LNCaP clone FGC (cell line): ENCODE measurements around the gene ERF.
A peak's percentile ranks its signal among the peaks of the same experiment; 100 is the strongest.

ENCODE experiments used
- DNase-seq: peaks from one replicate; pipeline ENCODE4 v3.0.0-alpha.2; 2011; ENCODE audit warnings: low read depth
- H3K4me3 ChIP-seq: 2 replicates; pipeline ENCODE4 v1.5.1; 2011; ENCODE audit warnings: mild to moderate bottlenecking, low read depth, low read length, control low read depth
- CTCF ChIP-seq: IDR thresholded peaks from 2 replicates; pipeline ENCODE4 v1.5.1; 2012; ENCODE audit warnings: mild to moderate bottlenecking; ENCODE audit not compliant: control insufficient read depth, insufficient read depth; ENCODE audit errors: extremely low read depth

ERF gene

GRCh38 chr19:42247640-42248199 is 7.2 kb downstream of the ERF start:
- no peak overlapping the region for H3K4me3 ChIP-seq
- no peak for DNase-seq
- TF ChIP-seq CTCF: no peak

- H3K4me3 ChIP-seq: no peak overlapping the region
- no peak for TF ChIP-seq CTCF
- no peak for DNase-seq
These were observed 7.8 kb downstream of the ERF start for GRCh38 chr19:42246922-42247639.

DNA sequence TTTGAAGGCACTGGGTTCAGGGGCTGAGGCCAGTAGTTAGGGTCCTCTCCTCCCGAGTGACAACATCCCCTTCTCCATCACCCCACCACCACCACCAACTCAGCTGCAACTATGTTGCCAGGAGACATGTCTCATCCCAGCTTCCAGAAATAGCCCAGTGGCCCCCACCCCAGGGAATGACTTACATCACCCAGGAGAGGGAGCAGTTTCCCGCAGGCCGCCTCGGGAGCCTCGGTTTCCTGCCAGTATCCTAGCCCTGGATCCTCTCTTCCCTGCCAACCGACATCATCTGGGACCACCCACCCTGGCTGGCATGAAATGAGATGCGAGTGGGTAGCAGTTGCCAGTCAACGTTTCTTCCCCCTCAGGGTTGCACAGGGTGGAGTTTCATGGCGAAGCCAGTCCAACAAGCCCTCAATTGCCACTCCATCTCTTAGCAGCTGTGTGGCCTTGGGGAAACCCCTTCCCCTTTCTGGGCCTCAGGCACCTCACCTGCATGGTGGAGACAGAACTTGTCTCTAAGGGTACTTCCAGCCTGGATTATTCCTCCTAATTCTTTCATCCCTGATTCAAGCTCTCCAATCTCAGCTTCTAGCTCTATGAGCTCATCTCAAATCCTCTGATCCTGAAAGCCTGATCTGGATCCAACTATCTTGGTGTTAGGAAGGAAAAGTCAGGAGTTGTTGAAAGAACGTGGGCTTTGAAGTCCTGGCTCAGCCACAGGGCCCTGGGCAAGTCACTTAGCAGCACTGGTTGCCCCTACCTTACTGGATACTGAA is 8.6 kb downstream of the ERF start:
- no peak for TF ChIP-seq CTCF
- H3K4me3 ChIP-seq: no peak overlapping the region
- DNase-seq: no peak

DNA sequence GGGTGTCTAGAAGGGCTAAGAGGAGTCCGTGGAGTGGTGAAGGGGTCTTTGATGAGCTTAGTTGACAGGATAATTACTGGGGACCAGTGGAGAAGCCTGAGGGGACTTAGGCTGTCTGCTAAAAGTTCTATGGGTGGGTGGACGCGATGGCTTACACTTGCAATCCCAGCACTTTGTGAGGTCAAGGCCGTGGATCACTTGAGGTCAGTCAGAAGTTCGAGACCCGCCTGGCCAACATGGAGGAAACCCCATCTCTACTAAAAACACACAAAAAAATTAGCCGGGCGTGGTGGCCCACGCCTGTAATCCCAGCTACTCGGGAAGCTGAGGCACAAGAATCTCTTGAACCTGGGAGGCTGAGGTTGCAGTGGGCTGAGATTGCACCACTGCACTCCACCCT is 9.7 kb downstream of the ERF start:
- no peak overlapping the region for H3K4me3 ChIP-seq
- no peak for DNase-seq
- TF ChIP-seq CTCF: no peak

GRCh38 chr19:42244347-42245220 is 10.3 kb downstream of the ERF start:
- peak; percentile 49 for TF ChIP-seq CTCF
- H3K4me3 ChIP-seq: peak overlapping the region; percentile 67
- peak; percentile 58 for DNase-seq

- DNase-seq: peak; percentile 96
These were observed 12.2 kb downstream of the ERF start, which contains the start of gene GSK3A for GRCh38 chr19:42242512-42243409. Gene GSK3A (minus strand): TSS chr19:42242602. CDS start chr19:42242465, 137 bp downstream.

More at GRCh38 chr19:42242512-42243409, 12.2 kb downstream of the ERF start, which contains the start of gene GSK3A:
- H3K4me3 ChIP-seq: peak within 1 kb of the TSS; percentile 74
- TF ChIP-seq CTCF: no peak
